Urothelium cell line (cell line): ENCODE data around the gene EPHA6.
A peak's percentile ranks its signal among the peaks of the same experiment; 100 is the strongest.

Experiments used
- DNase-seq: peaks from one replicate; pipeline ENCODE4 v3.0.0; 2011; ENCODE audit warnings: low spot score, mixed read lengths
- FAIRE-seq: peaks from 2 replicates; lab custom pipeline; 2011; peaks lifted over from hg19 to GRCh38; lab: Jason Lieb, UNC

Gene EPHA6

DNA sequence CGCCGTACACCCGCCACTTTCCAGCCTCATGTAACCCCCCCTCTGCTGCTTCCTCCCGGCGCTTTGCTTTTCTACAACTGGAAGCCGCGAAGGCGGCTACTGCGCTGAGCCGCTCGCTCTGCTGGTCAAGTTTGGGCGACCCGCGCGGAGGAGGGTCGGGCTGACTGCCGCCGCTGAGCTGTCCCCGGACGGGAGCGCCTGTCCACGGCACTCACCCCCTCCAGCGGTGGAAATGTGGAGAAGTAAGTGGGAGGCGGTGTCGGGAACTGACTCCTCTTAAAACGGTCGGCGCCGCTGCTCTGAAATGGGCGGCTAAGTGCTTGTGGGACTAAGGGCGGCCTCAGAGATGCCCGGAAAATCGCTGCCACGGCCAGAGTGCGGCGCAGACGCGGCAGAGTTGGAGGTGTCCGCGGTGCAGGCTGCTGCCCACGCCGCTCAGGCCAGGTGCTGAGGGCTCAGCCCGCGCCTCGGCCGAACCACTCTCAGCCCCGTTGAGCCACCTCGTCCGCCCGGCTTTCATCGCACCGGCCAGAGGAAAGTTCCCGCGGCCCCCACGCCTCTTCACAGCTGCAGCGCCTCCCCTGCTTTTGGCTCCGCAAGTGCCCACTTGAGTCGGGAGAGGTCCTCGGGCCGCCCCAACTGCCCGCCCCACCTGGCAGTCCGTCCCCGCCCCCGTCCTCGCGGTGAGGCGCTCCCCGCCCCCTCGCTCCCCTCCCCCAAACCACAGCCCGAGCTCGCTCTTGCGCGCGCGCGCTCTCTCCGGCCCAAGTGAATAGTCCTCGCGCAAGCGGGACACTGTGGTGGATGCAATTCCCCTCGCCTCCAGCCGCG is at the start of gene EPHA6:
Gene EPHA6 (plus strand): TSS at position 775 of the 831 bp plus-strand sequence.
- DNase-seq = peak; percentile 76
- FAIRE-seq = peak; percentile 89

DNA sequence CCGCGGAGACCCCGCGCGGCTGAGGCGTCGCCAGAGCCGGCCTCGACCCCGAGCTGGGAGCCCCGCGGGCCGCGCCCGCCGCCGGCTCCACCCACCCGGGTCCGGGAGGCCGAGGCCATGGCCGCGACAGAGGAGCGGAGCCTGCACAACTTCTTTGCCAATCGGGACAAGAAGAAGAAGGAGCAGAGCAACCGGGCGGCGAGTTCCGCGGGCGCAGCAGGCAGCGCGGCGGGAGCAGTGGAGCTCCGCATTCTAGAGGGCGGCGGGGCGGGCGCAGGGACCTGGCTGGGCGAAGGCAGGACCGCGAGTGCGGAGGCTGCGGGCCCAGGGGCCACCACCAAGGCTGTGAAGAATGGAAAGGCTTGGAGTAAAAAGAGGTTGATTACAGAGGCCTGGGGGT is 37.6 kb upstream of the EPHA6 start:
- DNase-seq (no peak), FAIRE-seq (no peak)

GRCh38 chr3:96779810-96780209 is 34.6 kb upstream of the EPHA6 start:
- FAIRE-seq (no peak), DNase-seq (no peak)

DNA sequence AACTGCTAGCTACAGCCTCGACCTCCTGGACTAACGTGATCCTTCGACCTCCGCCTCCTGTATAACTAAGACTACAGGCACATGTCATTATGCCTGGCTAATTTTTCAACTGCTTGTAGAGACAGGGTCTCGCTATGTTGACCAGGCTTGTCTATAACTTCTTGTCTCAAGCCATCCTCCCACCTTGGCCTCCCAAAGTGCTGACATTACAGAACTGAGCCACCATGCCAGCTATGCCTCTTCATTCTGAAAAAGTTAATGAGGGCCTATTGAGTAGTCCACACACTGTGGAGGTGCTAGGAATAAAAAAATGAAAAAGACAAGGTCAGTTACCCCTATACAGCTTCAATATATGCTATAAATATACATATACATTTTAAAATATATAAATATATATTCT is 18.3 kb upstream of the EPHA6 start:
- FAIRE-seq = no peak

GRCh38 chr3:96803870-96804269 is 10.5 kb upstream of the EPHA6 start:
- FAIRE-seq (no peak), DNase-seq (no peak)

More for the DNA sequence above, 18.3 kb upstream of the EPHA6 start:
- no peak for DNase-seq

- DNase-seq = no peak
- FAIRE-seq = no peak
Measured at GRCh38 chr3:96806341-96806740, 8.1 kb upstream of the EPHA6 start.

DNA sequence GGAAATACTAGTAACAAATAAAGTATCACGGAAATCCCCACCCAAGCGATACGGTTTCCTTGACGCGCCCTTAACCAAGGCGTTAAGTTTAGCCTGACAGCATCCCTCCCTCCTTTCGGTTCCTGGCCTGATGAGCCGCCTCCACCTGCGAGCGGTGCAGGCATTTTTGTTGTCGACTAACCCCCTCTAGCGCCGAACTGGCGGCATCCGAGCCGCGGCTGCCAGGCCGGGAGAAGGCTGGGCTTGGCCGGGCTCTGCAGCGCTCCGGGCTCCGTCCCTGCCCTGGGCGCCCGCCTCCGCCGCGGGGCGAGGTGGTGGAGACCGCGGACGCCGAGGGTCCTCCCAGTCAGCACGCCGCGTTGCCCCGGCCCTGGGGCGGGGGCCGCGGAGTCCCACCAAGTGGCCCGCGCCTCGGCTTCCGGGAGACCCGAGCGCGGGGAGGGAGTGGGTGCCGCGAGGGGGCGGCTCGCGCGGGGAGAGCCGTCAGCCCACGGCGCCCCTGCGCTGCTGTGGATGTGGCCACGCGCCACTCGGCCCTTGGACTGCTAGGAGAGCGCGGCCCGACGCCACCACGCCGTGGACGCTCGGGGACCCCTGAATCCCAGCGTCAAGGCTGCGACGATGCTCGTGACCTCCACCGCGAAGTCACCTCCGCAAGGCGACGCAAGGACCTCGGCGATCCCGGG is 1.1 kb upstream of the EPHA6 start:
- FAIRE-seq = peak; percentile 94
- peak; percentile 90 for DNase-seq

DNA sequence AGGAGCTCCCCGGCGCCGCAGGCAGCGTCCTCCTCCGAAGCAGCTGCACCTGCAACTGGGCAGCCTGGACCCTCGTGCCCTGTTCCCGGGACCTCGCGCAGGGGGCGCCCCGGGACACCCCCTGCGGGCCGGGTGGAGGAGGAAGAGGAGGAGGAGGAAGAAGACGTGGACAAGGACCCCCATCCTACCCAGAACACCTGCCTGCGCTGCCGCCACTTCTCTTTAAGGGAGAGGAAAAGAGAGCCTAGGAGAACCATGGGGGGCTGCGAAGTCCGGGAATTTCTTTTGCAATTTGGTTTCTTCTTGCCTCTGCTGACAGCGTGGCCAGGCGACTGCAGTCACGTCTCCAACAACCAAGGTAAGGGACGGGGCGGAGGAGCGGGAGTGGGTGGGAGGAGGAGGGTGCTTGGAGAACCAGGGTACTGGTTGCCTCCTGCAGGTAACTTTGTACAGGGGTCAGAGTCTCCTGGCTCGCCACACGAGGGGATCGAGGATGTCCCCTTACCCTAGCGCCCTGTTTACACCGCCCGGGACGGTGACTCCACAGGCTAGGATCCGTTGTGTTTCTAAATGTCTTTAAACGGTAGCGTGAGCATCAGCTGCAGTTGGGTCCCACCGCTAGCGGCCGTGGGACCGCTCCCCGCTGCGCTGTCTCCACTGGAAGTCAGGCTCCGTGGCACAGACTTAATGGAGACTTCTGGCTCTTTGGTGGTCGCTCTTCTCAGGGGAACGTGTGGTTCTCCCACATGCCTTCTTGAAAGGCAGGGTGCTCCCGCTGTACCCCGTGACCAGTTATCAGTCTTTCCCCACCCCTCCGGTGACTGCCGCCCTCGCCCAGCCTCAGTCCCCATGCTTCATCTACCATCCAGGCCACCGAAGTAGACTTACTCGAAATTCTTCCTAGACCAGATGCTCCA is 515 bp downstream of the EPHA6 start:
- FAIRE-seq (peak; percentile 9), DNase-seq (no peak)

DNA sequence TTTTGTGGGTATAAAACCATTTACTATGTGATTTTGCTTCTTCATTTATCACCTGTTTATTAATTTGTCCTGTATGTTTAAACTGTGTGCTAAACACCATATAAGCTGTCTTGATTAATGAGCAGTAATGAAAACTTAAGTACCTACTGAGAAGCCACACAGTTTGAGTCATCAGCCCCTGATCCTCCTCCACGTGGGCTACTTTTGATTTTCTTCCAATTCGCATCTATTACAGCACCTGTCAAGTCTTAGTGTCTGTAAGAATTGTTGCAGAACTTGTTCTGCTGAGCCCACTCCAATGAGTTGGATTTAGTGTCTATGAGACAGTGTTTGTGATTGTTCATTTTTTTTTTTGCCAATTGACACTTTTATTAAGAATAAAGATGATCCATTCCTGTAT is 16.8 kb downstream of the EPHA6 start:
- no peak for DNase-seq
- no peak for FAIRE-seq

DNA sequence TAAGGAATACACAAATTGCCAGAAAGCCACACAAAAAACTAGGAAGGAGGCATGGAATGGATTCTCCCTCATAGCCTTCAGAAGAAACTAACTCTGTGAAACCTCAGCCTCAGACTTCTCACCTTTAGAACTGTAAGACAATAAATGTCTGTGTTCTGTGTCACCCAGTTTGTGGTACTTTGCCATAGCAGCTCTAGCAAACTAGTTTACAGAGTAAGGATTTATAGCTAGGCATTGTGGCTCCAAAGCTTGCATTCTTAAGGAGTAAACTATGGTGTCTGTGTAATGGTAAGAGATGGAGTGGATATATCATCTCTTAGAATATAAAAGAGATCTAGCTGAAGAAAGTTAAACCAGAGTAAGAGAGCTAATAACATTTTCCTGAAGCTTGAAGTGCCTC is 18.9 kb downstream of the EPHA6 start:
- FAIRE-seq (no peak), DNase-seq (no peak)

DNA sequence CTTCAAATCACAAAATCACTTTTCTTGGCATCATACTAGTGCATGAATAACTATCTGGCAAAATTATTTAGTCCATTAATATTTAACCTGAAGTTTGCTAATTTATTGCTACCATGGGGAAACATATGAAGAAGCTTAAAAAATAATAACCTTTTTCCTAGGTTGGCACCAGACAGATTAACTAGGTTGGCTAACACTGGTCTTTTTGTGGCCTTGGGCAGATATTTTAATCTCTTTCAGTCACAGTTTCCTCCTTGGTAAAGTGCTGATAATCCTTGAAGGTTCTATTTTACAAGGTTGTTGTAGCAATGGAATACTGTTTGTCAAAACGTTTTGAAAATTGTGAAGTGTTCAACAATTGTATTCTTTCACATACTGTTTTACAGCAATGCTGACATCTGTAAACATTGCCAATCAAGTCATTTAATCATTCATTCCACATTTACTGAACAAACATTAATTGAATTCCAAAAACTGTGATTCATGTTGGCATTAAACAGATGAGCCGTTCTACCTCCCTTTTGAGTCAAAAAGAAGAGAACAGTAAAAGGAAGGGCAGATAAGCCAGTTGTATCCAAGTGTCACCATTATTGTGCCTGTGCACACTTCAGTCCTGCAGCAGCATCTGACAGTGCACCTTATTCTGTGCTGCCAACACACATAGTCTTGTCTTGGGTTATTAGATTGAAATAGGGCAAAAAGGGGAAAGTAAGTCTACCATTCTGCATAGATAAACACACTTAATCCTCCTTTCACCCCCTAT is 21.9 kb downstream of the EPHA6 start:
- FAIRE-seq (peak; percentile 50), DNase-seq (no peak)

DNA sequence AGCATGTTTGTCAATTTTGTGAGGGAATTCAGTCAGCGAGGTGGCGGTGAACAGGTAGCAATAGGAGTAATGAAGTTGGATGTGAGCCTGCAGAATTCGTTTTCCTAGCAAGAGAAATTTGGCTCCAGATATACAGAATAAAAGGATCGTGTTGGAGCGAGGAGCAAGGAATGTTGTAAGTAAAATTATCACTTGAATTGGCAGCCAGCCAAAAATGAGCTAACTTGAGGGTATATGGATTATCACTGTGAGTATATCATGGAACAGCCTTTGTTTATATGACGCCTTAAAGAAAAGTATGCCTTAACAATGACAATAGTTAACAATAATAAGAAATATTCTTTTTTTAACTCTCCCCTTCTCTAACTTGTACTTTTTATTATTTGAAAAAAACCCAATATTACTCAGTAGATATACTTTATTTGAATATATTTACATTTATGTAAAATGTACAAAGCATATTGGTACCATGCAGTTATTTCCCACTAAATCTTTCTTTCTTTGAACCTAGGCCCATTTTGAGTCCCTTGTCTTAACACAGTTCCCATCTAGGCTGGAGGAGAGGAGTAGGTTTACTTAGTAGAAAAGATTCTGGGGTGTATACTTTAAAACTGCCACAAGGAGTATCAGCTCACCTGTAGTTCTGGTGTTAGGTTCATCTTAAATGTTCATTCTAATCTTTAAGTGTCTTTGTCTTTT is 29.3 kb downstream of the EPHA6 start:
- FAIRE-seq (no peak), DNase-seq (no peak)

DNA sequence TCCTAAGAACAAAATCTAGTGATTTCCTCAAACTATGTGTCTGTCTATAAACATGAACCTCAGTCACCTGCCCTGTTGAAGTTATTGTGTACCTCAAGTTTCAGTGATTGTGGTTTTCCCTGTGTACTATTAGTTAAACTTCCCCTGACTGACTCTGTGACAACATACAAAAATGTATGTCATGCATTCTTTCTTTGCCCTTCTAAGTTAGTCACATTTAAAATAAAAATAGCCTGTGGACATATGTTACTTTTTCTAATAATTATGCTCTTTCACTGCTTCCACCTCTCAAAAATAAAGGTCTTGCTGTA is 29.8 kb downstream of the EPHA6 start:
- DNase-seq (no peak), FAIRE-seq (no peak)

GRCh38 chr3:96852849-96853248 is 38.5 kb downstream of the EPHA6 start:
- FAIRE-seq (no peak), DNase-seq (no peak)

GRCh38 chr3:96860882-96861281 is 46.5 kb downstream of the EPHA6 start:
- DNase-seq = no peak
- FAIRE-seq = no peak

DNA sequence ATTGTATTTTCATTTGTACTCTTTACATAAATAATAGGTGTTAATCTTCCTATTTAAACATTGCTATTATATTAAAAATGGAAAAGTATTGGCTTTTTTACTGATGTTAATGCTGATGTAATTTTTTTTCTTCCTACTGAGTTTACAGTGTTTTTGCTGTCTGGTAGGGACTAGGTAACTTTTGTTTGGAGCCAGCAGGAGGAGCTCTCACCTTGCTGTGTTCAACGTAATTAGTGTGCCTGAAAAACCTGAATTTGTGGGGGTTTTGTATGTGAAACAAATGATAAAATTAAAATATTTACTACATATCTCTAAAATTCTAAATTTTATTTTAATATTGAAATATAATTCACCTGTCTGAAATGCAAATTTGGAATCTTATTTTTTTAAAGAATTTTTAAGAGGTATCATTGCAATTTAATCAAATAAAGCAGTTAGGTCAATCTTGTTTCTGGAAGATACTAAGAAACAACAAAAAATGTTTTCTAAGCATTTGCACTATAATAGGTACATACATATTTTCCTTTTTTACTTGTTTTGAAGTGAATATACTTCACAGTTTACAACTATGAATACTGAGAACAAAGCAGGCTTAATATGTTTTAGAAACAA is 48.8 kb downstream of the EPHA6 start:
- DNase-seq (peak; percentile 27), FAIRE-seq (no peak)

GRCh38 chr3:96865605-96866004 is 51.2 kb downstream of the EPHA6 start:
- no peak for DNase-seq

DNA sequence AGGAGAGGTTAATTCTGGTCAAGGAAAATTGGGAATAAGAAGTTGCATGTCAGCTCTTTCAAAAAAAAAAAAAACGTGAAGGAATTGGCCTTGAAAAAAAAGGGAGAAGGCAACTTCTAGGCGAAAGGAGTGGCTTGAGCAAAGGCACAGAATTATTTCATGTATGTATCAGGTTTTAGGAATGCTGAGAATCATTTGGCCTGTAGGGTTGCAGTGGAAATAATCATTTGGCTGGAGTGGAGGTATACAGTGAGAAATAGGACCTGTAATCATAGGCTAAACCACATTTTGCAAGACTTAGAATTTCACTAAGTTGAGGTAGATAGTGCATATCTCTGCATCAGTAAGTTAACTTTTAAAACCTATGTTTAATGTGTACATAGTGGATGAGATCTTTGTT is 54.9 kb downstream of the EPHA6 start:
- FAIRE-seq = no peak
- no peak for DNase-seq

More at GRCh38 chr3:96865605-96866004, 51.2 kb downstream of the EPHA6 start:
- no peak for FAIRE-seq

GRCh38 chr3:96877510-96877909 is 63.1 kb downstream of the EPHA6 start:
- FAIRE-seq = no peak
- DNase-seq = no peak

DNA sequence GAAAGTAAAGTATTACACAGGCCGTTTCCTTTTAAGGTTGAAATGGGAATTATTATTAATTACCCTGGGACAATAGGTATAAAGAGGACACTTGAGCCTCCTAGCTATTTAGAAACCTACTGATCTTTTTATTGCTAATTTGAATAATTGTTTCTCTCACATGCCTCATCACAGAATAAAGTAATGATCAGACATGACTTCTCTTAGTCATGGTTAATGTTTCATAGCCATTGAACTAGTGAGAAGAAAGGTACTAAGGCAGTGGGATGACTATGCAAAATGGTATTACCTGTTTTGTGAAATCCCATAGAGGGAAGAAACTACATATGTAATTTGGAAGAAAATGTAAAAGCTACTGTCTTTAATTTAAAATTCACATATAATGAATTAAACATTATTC is 85.6 kb downstream of the EPHA6 start:
- FAIRE-seq (no peak), DNase-seq (no peak)
